ENCODE data around the gene ATP9B. TPM values are rescaled to one million over a fixed set of nuclear protein-coding genes. Genes with fewer than 3 reads are reported as not detected.

The ATP9B gene
- total RNA-seq, 2 donors from 2014 or later = 15.4 to 17.6 TPM

DNA sequence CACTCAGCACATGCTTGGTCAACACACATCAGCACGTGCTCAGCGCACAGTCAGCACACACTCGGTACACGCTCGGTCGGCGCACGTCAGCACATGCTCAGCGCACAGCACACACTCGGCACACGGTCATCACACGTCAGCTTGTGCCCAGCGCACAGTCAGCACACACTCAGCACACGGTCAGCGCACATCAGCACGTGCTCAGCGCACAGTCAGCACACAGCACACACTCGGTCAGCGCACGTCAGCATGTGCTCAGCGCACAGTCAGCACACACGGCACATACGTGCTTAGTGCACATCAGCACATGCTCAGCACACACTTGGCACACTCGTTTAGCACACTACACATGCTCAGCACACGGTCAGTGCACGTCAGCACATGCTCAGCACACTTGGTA is 276.8 kb downstream of the ATP9B start:
- no peaks in the 10 kb centered on the region for H3K27me3 ChIP-seq
- no peaks in the 10 kb centered on the region for H3K9me3 ChIP-seq
- DNase-seq (ENCODE audit: low spot score) = no peak
- TF ChIP-seq, protein P1, sequence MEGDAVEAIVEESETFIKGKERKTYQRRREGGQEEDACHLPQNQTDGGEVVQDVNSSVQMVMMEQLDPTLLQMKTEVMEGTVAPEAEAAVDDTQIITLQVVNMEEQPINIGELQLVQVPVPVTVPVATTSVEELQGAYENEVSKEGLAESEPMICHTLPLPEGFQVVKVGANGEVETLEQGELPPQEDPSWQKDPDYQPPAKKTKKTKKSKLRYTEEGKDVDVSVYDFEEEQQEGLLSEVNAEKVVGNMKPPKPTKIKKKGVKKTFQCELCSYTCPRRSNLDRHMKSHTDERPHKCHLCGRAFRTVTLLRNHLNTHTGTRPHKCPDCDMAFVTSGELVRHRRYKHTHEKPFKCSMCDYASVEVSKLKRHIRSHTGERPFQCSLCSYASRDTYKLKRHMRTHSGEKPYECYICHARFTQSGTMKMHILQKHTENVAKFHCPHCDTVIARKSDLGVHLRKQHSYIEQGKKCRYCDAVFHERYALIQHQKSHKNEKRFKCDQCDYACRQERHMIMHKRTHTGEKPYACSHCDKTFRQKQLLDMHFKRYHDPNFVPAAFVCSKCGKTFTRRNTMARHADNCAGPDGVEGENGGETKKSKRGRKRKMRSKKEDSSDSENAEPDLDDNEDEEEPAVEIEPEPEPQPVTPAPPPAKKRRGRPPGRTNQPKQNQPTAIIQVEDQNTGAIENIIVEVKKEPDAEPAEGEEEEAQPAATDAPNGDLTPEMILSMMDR (IDR thresholded peaks at IDR 0.05) = no peak
- H3K4me3 ChIP-seq = no peak overlapping the region
- no peaks in the 10 kb centered on the region for H3K4me1 ChIP-seq
- H3K36me3 ChIP-seq = peaks cover 54% of the 10 kb centered on the region
- no peak overlapping the region for H3K27ac ChIP-seq

DNA sequence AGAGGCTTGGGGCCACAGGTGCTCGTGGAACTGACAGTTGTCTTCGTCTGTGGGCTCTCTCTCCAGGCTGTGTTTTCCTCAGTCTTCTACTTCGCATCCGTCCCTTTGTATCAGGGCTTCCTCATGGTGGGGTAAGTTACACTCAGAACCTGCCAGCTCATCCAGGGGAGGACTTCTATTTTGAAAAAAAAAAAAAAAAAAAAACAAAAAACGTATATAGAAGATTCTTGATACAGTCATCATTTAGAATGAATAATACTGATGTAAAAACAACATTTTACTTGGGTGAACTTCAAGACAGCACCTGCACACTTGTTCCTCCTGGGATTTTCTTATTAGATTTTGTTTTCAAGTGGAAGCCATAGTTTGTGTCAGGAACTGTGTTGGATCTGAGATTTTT is 278.9 kb downstream of the ATP9B start:
- H3K27me3 ChIP-seq = no peaks in the 10 kb centered on the region
- no peak for DNase-seq (ENCODE audit: low spot score)
- no peaks in the 10 kb centered on the region for H3K4me1 ChIP-seq
- TF ChIP-seq, protein P1 (IDR thresholded peaks at IDR 0.05) = no peak
- no peak overlapping the region for H3K27ac ChIP-seq
- H3K9me3 ChIP-seq = no peaks in the 10 kb centered on the region
- H3K4me3 ChIP-seq = no peak overlapping the region
- peaks cover 54% of the 10 kb centered on the region for H3K36me3 ChIP-seq

GRCh38 chr18:79352432-79352831 is 283.2 kb downstream of the ATP9B start:
- Histone ChIP-seq H3K36me3 (peaks cover 16% of the 10 kb centered on the region), H3K4me3 (no peak overlapping the region), H3K9me3 (no peaks in the 10 kb centered on the region), H3K27ac (no peak overlapping the region), H3K27me3 (no peaks in the 10 kb centered on the region), H3K4me1 (no peaks in the 10 kb centered on the region)
- TF ChIP-seq, protein P1 (IDR thresholded peaks at IDR 0.05) = no peak
- no peak for DNase-seq (ENCODE audit: low spot score)

DNA sequence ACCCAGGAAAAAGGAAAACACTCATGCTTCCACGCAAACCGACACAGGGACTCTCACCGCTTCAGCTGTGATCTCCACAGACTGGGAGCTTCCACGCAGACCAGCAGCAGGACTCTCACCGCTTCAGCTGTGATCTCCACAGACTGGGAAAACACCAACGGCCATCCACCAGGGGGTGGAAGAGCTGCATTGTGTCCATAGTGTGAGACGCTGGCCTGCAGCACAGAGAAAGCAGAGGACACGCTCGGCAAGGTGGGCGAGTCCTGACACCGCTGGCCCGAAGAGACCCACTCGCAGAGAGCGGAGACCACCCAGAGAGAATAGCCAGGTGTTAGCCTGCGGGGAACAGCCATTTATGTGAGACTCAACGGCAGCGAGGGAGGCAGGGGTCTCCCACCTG is 284.1 kb downstream of the ATP9B start:
- peaks cover 10% of the 10 kb centered on the region for H3K36me3 ChIP-seq
- H3K4me1 ChIP-seq = no peaks in the 10 kb centered on the region
- no peak for DNase-seq (ENCODE audit: low spot score)
- no peaks in the 10 kb centered on the region for H3K27me3 ChIP-seq
- TF ChIP-seq, protein P1 (IDR thresholded peaks at IDR 0.05) = no peak
- H3K27ac ChIP-seq = no peak overlapping the region
- H3K9me3 ChIP-seq = no peaks in the 10 kb centered on the region
- H3K4me3 ChIP-seq = no peak overlapping the region

GRCh38 chr18:79354350-79354749 is 285.2 kb downstream of the ATP9B start:
- Histone ChIP-seq H3K27me3 (no peaks in the 10 kb centered on the region), H3K4me3 (no peak overlapping the region), H3K36me3 (peaks cover 7% of the 10 kb centered on the region), H3K4me1 (no peaks in the 10 kb centered on the region), H3K27ac (no peak overlapping the region), H3K9me3 (no peaks in the 10 kb centered on the region)
- no peak for DNase-seq (ENCODE audit: low spot score)
- TF ChIP-seq, protein P1 (IDR thresholded peaks at IDR 0.05) = no peak

Measured in right atrium auricular region (tissue), 2 donors.